ENCODE results near the gene NBPF20.
"Not testable (repeated sequence)": the region's sequence is repeated elsewhere in the genome, so short reads cannot be mapped to it uniquely, and the experiment has no call there.

NBPF20 gene

GRCh38 chr1:145407266-145407665 lies 18.1 kb downstream of the NBPF20 start:
- not testable (repeated sequence) for ATAC-seq
- peak; percentile 80; the same call in 1 of the 2 replicates for TF ChIP-seq OSR1 (CRISPR knock-in tag; IDR thresholded peaks at IDR 0.05)

GRCh38 chr1:145404949-145405348 lies 20.5 kb downstream of the NBPF20 start:
- ATAC-seq: not testable (repeated sequence)

- ATAC-seq: not testable (repeated sequence)
Observed at GRCh38 chr1:145400701-145401100, 24.7 kb downstream of the NBPF20 start.

Data from SK-N-SH treated with all-trans-retinoic acid at 6 μM for 48 hours (cell line).